ENCODE measurements around the gene CACNA1C.

The CACNA1C gene

GRCh38 chr12:2214411-2214810, 161.6 kb downstream of the CACNA1C start:
- no peak overlapping the region for H3K4me3 ChIP-seq (ENCODE audit: low read depth, low read length)
- DNase-seq (ENCODE audit: low read depth): no peak

- H3K4me3 ChIP-seq (ENCODE audit: low read depth, low read length): no peak overlapping the region
- DNase-seq (ENCODE audit: low read depth): no peak
These were observed 163.1 kb downstream of the CACNA1C start for GRCh38 chr12:2215709-2216560.

GRCh38 chr12:2218706-2219105, 165.9 kb downstream of the CACNA1C start:
- no peak for DNase-seq (ENCODE audit: low read depth)
- no peak overlapping the region for H3K4me3 ChIP-seq (ENCODE audit: low read depth, low read length)

GRCh38 chr12:2221030-2221621, 168.3 kb downstream of the CACNA1C start:
- H3K4me3 ChIP-seq (ENCODE audit: low read depth, low read length): no peak overlapping the region
- no peak for DNase-seq (ENCODE audit: low read depth)

DNA sequence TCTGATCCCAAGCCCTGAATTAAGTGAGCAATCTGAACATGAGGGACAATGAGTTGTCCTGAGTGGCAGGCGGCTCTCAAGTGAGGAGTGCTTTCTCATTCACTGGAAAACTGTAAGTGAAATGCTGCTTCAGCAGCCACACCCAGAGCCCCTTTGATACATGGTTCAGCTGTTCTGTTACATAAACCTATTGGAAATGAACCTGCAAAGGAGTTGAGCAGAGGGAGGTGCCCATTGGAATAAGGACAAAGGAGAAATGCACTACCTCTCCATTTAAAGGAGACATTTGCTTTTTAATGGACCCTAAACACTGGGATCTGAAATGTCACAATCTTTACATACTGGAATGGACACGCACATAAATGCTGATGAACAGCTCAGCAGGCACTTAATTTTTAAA, 169.9 kb downstream of the CACNA1C start:
- no peak for DNase-seq (ENCODE audit: low read depth)
- no peak overlapping the region for H3K4me3 ChIP-seq (ENCODE audit: low read depth, low read length)

GRCh38 chr12:2224961-2225360, 172.2 kb downstream of the CACNA1C start:
- DNase-seq (ENCODE audit: low read depth): no peak
- no peak overlapping the region for H3K4me3 ChIP-seq (ENCODE audit: low read depth, low read length)

DNA sequence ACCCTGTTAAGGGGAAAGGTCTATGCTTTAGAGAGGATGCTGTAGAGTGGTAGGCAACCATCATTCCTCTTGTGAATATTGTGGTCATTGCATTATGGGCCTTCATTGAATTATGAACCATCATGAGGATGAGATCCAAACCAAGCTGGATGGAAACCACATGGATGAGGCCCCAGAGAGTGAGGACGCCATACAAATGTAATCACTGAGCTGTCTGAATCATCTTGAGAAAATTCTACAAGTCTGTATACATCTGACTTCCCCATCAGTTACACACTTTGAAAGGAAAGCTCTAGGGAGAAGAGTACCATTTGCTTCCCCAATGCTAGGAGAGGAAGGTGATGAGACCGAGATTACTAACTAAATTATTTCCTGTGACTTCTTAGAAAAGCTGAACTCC, 172.9 kb downstream of the CACNA1C start:
- peak; percentile 23 for DNase-seq (ENCODE audit: low read depth)
- no peak overlapping the region for H3K4me3 ChIP-seq (ENCODE audit: low read depth, low read length)

- no peak for DNase-seq (ENCODE audit: low read depth)
- no peak overlapping the region for H3K4me3 ChIP-seq (ENCODE audit: low read depth, low read length)
These were observed 173.9 kb downstream of the CACNA1C start for GRCh38 chr12:2226641-2227040.

DNA sequence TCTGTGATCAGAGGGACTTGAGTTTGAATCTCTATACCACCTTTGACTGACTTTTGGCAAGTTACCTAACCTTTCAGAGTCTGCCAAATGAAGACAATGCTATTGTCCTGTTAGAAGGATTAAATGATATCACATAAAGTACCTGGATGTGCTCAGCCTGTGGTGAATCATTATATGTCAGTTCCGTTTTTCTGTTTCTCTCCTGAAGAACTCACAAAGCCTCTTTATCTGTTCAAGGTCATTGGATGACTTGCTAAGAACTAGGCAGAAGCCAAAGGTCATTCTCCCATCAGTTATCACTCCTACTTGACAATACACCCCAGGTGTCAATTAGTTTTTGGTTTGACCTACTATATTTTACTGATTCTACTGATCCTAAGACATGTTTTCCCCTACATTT, 174.6 kb downstream of the CACNA1C start:
- no peak overlapping the region for H3K4me3 ChIP-seq (ENCODE audit: low read depth, low read length)
- DNase-seq (ENCODE audit: low read depth): no peak

GRCh38 chr12:2228535-2228934, 175.7 kb downstream of the CACNA1C start:
- H3K4me3 ChIP-seq (ENCODE audit: low read depth, low read length): no peak overlapping the region
- no peak for DNase-seq (ENCODE audit: low read depth)

- DNase-seq (ENCODE audit: low read depth): no peak
- no peak overlapping the region for H3K4me3 ChIP-seq (ENCODE audit: low read depth, low read length)
These were observed 177.1 kb downstream of the CACNA1C start for GRCh38 chr12:2229661-2230539.

DNA sequence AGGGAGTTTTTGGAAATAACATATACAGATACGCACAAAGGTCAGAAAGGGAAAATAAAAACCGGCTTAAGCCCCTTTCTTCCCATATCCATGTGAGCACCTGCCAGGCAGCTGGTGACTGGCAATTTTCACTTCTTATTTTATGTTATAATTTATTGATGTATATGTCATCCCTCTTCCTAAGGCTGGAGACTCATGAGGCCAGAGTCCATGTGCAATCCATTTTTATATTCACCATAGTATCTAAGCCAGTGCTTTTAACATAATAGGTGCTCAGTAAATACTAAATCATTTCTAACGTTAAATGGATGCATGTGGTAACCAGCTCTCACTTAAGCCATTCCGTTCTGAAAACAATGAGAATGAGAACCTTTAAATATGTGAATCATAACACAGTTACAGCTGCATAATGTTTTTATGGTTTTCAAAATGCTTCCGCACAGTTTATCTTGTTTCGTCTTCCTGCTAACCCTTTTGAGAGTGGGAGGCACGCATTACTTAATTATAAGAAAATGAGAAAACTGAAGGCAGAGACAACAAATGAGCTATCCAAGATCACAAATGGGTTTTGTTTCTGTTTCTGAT, 178.3 kb downstream of the CACNA1C start:
- H3K4me3 ChIP-seq (ENCODE audit: low read depth, low read length): no peak overlapping the region
- no peak for DNase-seq (ENCODE audit: low read depth)

- no peak overlapping the region for H3K4me3 ChIP-seq (ENCODE audit: low read depth, low read length)
- DNase-seq (ENCODE audit: low read depth): no peak
These were observed 179.2 kb downstream of the CACNA1C start for GRCh38 chr12:2231956-2232355.

DNA sequence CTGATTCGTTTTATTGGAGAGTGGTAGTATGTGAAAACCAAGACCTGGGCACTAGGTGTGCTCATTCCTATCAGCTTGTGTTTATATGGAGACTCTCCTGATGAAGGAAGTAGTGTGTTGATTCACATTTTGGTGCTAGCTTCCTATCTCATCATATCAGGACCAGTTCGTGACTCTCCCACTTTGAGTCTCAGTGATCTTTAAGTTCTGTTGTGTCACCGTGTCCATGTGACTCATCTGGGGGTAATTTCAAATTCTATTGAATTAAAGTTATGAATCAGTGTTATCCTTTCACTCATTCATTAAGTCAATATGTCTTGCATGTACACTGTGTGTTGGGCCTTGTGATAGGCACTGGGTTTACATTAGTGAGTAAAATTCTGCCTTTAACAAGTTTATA, 180.2 kb downstream of the CACNA1C start:
- no peak overlapping the region for H3K4me3 ChIP-seq (ENCODE audit: low read depth, low read length)
- DNase-seq (ENCODE audit: low read depth): no peak

DNA sequence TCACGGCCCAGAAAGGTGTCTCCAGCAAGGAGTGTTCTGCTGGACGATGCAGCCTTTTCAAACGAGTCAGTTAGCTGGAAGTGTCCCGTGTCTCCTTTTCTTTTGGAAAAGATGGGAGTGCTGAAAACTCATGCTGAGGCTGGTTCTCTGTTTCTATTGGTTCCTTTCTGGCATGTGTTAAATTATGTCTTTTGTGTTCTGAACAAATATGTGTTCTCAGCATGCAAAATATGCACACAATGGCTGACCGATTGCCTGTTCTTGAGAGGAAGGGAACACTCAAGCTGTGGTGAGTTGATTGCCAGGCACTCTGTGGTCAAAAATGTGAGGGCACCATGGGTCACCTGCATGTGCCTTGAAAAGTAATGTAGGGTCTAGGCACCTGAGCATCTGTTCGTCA, 181.3 kb downstream of the CACNA1C start:
- no peak for DNase-seq (ENCODE audit: low read depth)
- H3K4me3 ChIP-seq (ENCODE audit: low read depth, low read length): no peak overlapping the region

DNA sequence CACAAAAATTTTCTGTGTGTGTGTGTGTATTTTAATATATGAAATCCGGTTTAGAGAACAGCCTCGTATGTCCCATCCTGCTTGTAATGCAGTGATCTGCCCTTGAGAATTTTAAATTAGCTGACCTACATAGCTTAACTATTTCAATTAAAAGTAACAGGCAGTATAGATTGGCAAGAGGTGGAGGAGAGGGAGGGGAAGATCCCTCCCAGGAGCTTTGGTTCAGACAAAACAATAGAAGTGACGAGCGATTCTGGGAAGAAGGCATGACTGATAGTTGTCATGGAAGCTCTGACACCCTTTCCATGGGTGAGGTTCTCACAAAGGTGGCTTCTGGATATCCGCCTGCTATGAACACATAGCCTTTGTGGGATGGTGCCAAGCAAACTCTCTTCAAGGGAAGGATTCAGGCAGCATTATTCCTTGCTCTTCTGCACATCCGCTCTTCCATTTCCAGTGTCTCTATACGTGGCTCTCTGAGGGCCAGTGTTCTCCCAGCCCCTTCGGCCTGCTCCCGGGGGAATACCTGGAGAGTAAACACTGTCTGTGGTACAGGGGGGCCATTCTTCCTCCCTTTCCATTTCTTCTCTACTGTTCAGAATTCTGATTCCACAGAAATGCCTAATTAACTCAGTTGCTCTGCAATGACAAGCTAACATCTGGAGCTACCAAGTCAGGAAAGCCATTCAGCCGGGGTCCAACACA, 182.0 kb downstream of the CACNA1C start:
- DNase-seq (ENCODE audit: low read depth): no peak

GRCh38 chr12:2236506-2237294, 183.9 kb downstream of the CACNA1C start:
- H3K4me3 ChIP-seq (ENCODE audit: low read depth, low read length): no peak overlapping the region

More for the DNA sequence above, 182.0 kb downstream of the CACNA1C start:
- no peak overlapping the region for H3K4me3 ChIP-seq (ENCODE audit: low read depth, low read length)

GRCh38 chr12:2238111-2238510, 185.3 kb downstream of the CACNA1C start:
- H3K4me3 ChIP-seq (ENCODE audit: low read depth, low read length): no peak overlapping the region
- no peak for DNase-seq (ENCODE audit: low read depth)

More at GRCh38 chr12:2236506-2237294, 183.9 kb downstream of the CACNA1C start:
- no peak for DNase-seq (ENCODE audit: low read depth)

All from skeletal muscle cell (primary cell).